SH-SY5Y (cell line): ENCODE measurements around the gene CCDC159.

Source experiments
- GATA2 ChIP-seq: IDR thresholded peaks from 2 replicates; pipeline ENCODE4 v1.6.1; 2011; ENCODE audit warnings: mild to moderate bottlenecking, low read depth, low read length
- GATA3 ChIP-seq: IDR thresholded peaks from 2 replicates; pipeline ENCODE4 v1.6.1; 2011; ENCODE audit warnings: low read depth, mild to moderate bottlenecking, low read length, moderate library complexity

- TF ChIP-seq GATA2 (no peak), GATA3 (no peak)
These were observed 19.3 kb downstream of the CCDC159 start for GRCh38 chr19:11365557-11366117.
